SK-MEL-5 (cell line): ENCODE measurements around the gene TM4SF1. TPM values are rescaled to one million over a fixed set of nuclear protein-coding genes. Genes with fewer than 3 reads are reported as not detected.
A peak's percentile ranks its signal among the peaks of the same experiment; 100 is the strongest.

Experiments
- DNase-seq: peaks from one replicate; pipeline ENCODE4 v3.0.0-alpha.2; 2016; ENCODE audit warnings: low read depth, low spot score
- in situ Hi-C: cut with HindIII; loops from 2 replicates; pipeline ENCODE4 v1.10.0; 2016; ENCODE audit warnings: low sequenced_read_pairs, high pct_unique_total_duplicates, low pct_unique_long_range_greater_than_20kb
- total RNA-seq: library from RNA; depleted of rRNA; stranded (reverse); fragments of >200 nt; shearing (Covaris generic); gene quantifications from 2 replicates; pipeline ENCODE4 v1.2.3, GENCODE V29; 2014

TM4SF1 gene
- total RNA-seq, 1 experiment from 2014 or later = 65.0 TPM

DNA sequence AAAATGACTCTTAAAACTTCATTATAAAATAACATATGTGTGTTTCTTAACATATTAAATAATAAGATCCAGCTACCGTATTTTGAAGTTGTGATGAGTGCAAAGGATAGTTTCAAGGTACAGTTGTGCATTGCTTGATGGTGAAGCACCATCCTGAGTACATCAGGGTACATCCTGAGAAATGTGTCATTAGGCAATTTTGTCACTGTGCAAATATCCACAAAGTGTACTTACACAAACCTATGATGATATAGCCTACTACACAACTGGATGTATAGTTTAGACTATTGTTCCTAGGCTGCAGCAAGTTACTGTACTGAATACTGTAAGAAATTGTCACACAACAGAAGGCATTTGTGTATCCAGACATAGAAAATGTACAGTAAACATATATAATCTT is 20.8 kb upstream of the TM4SF1 start:
- in situ Hi-C loops = no loop called here
- no peak for DNase-seq

DNA sequence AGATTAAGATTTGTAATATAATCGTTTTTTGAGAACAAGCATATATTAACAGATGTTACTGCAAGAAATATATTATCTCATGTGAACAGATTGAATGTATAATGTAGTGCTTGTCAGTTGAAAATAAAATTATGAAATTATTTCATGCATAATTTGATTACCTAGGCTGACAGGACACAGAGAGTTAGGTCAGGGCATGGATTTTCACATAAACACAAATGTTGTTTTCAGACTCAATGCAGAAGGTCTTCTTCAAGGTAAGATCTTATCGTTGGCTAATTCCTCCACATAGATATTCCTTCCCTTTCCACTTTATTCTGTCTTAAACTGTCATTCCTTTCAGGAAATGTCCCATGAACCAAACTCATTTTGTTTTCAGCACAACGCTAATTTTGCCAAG is 20.1 kb upstream of the TM4SF1 start:
- DNase-seq = no peak
- in situ Hi-C loops = no loop called here

DNA sequence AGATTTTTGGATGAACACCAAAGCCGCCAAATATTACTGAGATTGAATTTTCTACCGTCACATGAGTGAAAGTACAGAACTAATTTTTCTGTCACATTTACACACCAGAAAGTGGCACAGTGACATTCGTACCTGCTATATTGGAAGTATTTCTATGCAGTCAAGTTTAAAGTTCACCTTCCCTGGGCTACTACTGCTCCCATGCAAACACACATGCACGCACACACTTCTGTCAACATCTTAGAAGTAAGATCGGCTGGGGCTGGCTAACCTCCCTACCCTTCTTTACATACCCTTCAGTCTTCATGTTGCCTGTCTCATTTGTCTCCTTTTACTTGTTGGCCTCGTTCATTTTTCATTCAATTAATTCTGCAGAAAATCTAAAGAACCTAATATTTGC is 19.0 kb upstream of the TM4SF1 start:
- in situ Hi-C loops = no loop called here

DNA sequence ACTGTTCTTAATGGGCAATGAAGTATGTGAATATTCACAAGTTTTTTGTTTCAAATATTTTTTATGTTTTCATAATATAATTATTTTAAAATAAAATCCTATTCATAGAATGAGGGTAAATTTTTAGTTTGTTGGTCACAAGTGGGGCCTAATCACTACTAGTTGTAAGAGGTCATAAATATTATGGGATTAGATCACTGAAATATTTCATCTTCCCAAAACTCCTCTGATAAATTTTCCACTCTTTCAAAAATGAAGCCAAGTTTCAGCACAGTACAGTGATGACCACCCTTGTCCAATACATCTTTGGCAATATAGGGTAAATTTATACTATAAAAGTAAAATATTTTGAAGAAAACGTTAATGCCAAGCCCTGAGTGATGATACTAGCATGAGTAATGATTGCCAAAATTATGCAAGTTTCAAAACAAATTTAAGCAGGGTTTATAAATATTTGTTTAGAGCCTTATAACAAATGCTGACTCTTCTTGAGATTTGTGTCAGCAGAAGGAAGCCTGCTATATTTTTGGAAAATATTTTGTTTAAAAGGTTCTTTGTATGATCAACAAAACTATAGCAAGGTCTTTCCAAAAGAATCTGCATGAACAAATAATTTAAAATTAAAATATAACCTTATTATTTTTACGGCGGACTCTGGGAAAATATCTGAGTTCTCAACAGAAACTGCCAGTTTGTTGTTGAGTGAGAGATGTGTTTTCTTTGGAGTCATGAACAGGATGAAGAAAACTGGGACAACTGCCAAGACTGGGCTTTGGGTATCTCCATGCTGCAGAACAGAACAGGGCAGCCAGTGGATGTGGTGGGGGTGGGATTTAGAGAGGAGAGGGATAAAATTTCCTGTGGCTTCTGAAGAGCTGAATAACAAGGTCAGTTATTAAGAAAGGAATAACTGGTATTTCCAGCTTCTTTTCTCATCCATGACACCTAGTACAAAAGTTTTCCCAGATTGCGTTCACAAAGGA is 17.9 kb upstream of the TM4SF1 start:
- DNase-seq = no peak
- in situ Hi-C loops = no loop called here

More for the DNA sequence above, 19.0 kb upstream of the TM4SF1 start:
- no peak for DNase-seq

DNA sequence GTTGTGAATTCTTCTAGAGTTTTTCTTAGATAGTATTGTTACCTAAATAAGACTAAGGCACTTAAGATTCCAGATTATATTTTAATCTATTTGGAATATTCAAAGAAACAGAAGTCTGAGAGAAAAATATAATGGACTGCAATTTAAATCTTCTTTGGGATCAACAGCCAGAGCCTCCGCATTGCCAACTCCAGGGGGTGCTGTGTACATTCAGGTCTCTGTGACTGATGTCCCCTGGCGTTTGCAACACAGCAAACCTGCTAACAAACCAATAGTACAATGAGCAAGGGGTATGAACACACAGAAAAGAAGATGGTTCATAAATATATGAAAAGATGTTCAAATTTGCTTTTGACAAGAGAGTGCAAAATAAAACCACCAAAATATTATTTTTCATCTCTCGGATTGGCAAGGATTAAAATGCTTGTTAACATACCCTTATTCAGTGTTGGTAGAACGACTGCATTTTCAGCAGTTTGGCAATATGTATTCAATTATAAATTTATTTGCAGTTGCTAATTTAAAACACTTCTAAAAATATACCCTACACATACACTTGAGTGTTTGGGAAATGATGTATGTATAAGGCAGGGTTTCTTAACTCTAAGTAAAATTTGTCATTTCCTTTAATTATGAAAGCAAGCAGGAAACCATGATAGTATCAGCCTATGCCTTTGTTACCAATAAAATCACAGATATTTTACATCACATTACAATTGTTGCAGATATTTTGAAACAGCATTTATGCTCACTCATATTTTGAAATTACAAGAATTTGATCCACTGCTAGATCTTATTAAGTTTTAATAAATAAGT is 16.1 kb upstream of the TM4SF1 start:
- peak; percentile 85 for DNase-seq
- in situ Hi-C loops = no loop called here

DNA sequence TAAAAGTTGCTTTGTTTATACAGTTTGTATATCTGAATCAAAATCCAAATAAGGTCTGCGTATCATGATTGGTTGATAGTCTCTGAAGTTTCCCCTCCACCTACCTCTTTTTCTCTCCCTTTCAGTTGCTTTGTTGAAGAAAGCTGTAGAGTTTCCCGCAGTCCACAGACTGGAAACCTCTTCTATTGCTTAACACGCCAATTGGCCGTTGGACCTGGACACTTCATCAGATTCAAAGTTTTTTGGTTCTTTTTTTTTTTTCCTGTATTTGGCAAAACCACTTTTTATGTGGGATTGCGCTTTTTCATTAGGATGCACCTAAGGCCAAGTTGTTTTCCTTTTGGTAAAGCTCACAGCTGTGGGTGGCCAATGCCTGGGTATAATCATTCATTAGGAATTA is 14.5 kb upstream of the TM4SF1 start:
- no peak for DNase-seq
- in situ Hi-C loops = no loop called here

DNA sequence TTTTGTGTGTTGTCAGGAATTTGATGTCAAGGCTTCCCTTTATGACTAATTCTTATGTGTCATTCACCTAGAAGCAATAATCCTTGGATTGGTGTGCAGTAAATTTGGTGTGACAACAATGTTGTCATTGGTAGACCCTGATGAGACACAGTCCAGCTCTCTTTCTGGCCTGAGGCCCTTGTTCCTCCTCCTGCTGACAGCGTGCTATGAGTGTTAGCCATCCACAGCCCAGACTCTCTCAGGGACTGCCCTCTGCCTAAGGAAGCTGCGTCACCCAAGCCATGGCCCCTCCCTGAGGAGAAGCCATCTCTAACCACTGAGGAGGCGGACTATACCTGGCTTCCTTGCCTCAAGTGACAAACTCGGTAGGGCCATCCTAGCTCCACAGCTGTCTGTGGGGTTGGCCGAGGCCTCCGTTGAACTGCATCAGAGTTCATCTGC is 13.3 kb upstream of the TM4SF1 start:
- DNase-seq = no peak
- in situ Hi-C loops = no loop called here

DNA sequence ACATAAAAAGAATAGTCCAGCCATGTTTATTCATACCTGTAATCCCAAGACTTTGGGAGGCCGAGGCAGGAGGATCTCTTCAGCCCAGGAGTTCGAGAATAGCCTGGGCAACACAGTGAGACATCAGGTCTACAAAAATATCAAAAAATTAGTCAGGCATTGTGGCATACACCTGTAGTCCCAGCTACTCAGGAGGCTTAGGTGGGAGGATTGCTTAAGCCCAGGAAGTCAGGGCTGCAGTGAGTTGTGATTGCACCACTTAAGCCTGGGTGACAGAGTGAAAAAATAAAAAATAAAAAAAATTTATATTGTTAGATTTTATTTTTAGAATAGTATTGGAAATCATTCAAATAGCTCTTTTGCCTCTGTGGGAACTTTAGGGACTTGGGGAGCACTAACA is 12.8 kb upstream of the TM4SF1 start:
- DNase-seq = no peak
- in situ Hi-C loops = no loop called here

DNA sequence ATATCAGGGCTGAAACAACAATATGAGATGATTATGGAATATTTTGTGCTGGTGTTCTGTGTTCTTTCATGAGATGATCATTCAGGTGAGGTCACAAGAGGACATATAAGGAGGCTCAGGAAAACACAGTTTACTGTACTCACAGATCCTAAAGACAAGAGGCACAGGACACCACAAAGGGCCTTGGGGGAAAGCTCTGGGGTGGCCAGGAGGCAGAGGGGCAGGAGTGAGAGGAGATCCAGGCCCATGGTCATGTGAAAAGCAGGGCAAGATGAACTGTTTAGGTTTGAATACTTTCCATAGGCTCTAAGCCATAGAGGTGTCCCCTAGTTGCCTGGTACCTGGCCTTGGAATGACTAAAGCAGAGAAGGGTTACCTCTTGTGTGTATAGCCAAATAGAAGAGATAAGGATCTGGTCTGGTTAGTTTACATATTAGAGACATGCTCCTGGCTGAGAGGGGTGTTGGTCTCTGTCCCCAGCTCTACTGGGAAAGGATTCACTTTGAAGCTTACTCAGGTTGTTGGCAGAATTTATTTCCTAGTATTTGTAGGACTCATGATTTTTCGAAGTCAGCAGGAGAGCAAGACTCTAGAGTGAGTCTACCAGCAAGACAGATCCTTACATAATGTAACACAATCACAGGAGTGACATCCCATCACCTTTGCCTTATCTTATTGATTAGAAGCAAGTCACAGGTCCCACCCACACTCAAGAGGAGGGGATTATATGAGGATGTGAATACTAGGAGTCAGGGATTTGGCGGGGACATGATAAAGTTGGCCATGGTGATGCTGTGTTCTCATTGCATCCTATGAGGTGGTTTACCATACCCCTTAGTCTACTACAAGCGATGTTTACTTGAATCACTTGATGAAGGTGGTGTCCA is 11.3 kb upstream of the TM4SF1 start:
- no peak for DNase-seq
- in situ Hi-C loops = no loop called here

DNA sequence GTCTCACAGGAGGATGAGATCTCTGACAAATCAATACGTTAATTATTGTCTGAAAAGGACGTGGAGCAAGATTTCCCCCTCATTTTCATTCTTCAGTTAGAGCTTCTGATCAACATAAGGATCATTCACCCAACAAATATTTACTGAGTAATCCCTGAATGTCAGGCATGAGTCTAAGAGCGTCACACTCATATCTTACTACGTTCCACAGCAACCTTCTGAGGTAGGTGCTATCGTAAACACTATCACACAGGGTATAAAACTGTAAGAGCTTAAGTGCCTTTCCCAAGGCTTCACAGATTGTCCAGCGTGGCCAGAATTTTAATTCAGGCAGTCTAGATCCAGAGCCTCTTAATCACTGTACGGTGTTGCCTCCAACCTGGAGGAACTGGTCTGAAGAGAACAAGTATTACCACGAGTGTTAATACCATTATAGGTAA is 10.6 kb upstream of the TM4SF1 start:
- in situ Hi-C loops = no loop called here
- DNase-seq = no peak

DNA sequence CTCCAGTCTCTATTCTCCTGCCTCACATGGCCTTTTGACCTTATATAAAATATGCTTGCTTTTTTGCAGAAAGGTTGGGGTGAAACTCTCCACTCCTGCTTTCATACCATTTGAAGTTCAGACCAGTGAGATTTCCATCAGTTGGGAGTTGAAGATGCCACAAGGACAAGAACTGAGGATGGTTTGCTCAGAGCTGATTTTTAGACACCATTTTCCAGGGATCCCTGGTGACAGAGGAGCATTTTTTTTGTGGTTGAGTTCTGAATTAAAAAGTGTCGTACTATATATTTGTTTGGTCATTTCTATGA is 8.8 kb upstream of the TM4SF1 start:
- in situ Hi-C loops = no loop called here
- DNase-seq = no peak

DNA sequence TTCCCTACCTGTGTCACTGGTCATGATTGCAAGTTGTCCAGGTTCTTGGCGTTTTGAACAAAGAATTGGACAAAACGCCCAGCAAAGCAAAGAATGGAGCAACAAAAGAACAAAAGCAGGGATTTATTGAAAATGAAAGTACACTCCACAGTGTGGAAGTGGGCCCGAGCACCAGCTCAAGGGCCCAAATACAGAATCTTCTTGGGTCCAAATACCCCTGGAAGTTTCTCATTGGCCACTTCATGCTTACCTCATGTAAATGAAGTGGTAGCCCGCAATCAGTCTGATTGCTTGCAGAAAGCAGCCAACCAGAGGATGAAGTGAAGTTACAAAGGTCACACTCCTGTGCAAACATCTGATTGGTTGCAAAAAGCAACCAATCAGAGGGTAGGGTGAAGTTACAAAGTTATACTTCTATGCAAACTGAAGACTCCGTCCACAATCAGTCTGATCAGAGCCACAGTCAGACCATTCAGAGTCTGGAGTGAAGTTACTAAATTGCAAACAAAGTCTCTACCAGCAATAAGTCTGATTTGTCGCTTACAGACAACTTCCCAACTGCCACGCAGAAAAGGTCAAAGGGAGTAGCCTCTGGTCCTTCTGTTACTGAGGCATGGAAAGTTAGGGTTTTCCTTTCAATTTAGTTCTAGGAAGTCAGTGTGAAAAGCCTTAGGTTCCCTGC is 8.3 kb upstream of the TM4SF1 start:
- DNase-seq = no peak
- in situ Hi-C loops = no loop called here

DNA sequence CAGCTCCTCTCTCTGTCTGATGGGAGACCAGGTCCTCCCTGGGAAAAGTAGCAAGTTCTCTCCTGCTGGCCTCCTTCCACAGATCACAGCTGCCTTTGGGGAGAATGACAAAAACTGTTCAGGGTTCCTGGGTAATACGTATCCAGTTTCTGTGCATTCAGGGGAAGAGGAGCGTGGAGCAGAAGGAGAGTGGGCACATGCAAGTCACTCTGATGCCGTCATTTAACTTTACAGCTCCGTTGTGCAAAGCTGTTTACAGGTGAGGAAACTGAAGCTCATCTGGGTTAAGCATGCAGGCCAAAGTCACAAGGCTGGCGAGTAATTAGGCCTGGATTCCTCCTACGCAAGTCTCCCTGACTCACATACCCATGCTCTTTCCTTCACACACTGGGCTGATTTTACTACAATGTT is 7.5 kb upstream of the TM4SF1 start:
- in situ Hi-C loops = no loop called here
- DNase-seq = peak; percentile 51

DNA sequence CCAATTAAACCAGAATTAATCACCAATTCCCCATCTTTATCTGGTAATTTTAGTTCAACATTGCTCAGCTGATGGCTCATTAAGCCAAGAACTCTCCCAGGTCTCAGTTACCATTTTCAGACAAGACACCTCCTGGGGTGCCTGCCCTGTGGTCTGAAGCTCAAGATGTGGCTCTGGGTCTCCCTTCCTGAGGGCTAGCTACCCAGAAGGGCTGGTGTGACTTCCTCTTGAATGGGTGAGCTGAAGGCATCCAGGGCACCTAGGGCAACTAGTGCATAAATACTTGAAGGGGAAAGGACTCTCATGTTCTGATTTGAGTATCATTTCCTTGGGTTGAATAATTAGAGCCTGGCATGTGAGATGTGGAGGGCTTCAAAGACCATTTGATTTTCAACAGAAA is 6.7 kb upstream of the TM4SF1 start:
- no peak for DNase-seq
- in situ Hi-C loops = no loop called here

DNA sequence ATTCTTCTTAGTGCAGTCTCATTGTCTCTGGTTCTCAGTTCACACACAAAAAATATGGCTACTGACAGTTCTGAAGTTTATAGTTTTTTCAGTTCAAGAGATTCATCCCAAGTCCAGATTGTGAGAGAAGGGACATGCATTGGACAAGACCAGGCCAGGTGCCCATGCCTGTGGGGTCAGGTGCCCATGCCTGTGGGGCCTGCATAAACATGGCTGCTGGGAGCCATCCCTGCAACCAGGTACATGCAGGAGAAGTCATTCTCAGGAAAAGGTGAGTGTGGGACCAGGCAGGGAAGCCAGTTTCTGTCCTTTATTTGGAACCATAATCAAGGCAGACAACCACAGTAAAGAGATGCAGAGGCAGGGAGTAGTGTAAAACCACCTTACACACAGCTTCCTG is 6.3 kb upstream of the TM4SF1 start:
- in situ Hi-C loops = no loop called here
- DNase-seq = no peak

DNA sequence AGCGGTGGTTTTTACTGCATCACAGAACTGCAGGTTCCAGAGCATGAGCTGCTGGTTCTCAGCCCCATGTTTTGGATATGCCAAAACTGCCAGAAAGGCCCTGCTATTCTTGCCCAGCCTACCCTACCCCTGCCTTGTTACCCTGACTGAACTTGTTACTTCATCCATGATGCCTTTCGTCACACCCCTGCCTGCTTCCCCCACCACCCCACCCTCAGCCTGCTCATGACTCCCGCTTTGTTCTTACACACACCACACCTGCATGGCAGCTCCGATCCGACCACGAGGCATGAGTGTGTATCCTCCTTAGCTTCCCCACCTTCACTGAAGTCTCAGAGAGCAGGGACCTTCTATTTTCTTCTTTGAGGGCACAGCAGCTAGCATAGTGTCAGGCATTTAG is 5.1 kb upstream of the TM4SF1 start:
- in situ Hi-C loops = no loop called here
- DNase-seq = no peak

DNA sequence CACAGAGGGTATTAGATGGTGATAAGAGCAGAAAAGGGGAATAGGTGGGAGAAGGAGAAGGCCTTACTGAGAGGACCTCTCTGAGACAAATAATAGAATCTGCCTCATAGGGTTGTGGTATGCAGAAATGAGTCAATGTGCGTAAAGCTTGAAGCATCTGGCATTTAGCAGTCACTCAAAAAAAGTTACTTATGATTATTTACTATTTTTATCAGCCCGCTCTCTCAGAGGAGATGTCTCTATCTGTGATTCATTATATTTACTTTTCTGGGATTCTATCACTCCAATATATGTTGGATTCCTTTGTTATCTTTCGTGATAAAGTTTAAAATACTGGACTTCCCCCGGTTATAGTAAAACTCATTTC is 4.6 kb upstream of the TM4SF1 start:
- in situ Hi-C loops = no loop called here
- DNase-seq = no peak
